Panc1 (cell line): ENCODE results near the gene CEP85L. TPM values are rescaled to one million over a fixed set of nuclear protein-coding genes. Genes with fewer than 3 reads are reported as not detected.

Source experiments
- ATAC-seq: fragments of 200-7000 bp; cut with Tn5 transposase; 2 replicates; pipeline ENCODE4 v1.9.1; 2020; ENCODE audit warnings: mild to moderate bottlenecking, moderate library complexity
- BruUV-seq: library from RNA; stranded (reverse); fragments of 400-500 nt; replicated peaks from 2 replicates; lab custom pipeline; 2021; lab: Mats Ljungman, UMichigan
- CTCF ChIA-PET: fragments of 300-600 bp; sonication (Branson Sonifier 250); formaldehyde crosslinking; loops from one replicate; lab custom pipeline; 2022; ENCODE audit warnings: antibody characterized with exemption; lab: Charles Lee
- POLR2A ChIA-PET: fragments of 300-600 bp; sonication (Branson Sonifier 250); formaldehyde crosslinking; loops from one replicate; lab custom pipeline; 2022; ENCODE audit warnings: antibody characterized with exemption; lab: Charles Lee
- DNase-seq: peaks from one replicate; pipeline ENCODE4 v3.0.0-alpha.2; 2010; ENCODE audit warnings: low read depth, low spot score
- H3K27ac ChIP-seq: 2 replicates; pipeline ENCODE4 v1.5.1; 2011; ENCODE audit warnings: mild to moderate bottlenecking, low read length, inconsistent platforms
- H3K27me3 ChIP-seq: fragments of 200-500 bp; sonication (Bioruptor generic); 2 replicates; pipeline ENCODE4 v1.6.0; 2014; ENCODE audit warnings: low read length, inconsistent platforms; ENCODE audit not compliant: control insufficient read depth, insufficient read depth
- H3K36me3 ChIP-seq: fragments of 200-500 bp; sonication (Bioruptor generic); 2 replicates; pipeline ENCODE4 v1.5.1; 2014; ENCODE audit warnings: inconsistent platforms, mild to moderate bottlenecking, low read length, moderate library complexity; ENCODE audit not compliant: control insufficient read depth, insufficient read depth
- H3K4me1 ChIP-seq: 2 replicates; pipeline ENCODE4 v1.5.1; 2011; ENCODE audit warnings: inconsistent platforms, mild to moderate bottlenecking, low read length, moderate library complexity; ENCODE audit not compliant: control insufficient read depth, insufficient read depth
- H3K4me3 ChIP-seq, 2 experiments: 2 replicates each; pipeline ENCODE4 v1.5.1; 2011 to 2012; ENCODE audit warnings: low read depth in 2 of 2, low read length in 2 of 2, mild to moderate bottlenecking in 2 of 2, inconsistent platforms in 1 of 2, moderate library complexity in 1 of 2
- H3K9me3 ChIP-seq: fragments of 200-500 bp; sonication (Bioruptor generic); 2 replicates; pipeline ENCODE4 v1.5.1; 2014; ENCODE audit warnings: low read depth, mild to moderate bottlenecking, inconsistent platforms, low read length, moderate library complexity; ENCODE audit not compliant: control insufficient read depth, insufficient read depth
- CTCF ChIP-seq: fragments of 450-650 bp; IDR thresholded peaks from 2 replicates; pipeline ENCODE4 v1.5.1; 2017; ENCODE audit warnings: mild to moderate bottlenecking
- POLR2AphosphoS5 ChIP-seq: IDR thresholded peaks from 2 replicates; pipeline ENCODE4 v1.6.1; 2012; ENCODE audit warnings: mild to moderate bottlenecking, low read depth, low read length, moderate library complexity
- REST ChIP-seq, 2 experiments: IDR thresholded peaks; 2 replicates each; pipeline ENCODE4 v1.6.1; 2011 to 2012; ENCODE audit warnings: low read depth in 2 of 2, control low read depth in 1 of 2, low read length in 1 of 2, mild to moderate bottlenecking in 1 of 2, moderate library complexity in 1 of 2; ENCODE audit not compliant: insufficient read depth in 1 of 2
- SIN3A ChIP-seq: IDR thresholded peaks from 2 replicates; pipeline ENCODE4 v1.6.1; 2012; ENCODE audit warnings: low read depth, mild to moderate bottlenecking, low read length, moderate library complexity, borderline replicate concordance; ENCODE audit not compliant: insufficient read depth
- TCF7L2 ChIP-seq: IDR thresholded peaks from 2 replicates; pipeline ENCODE4 v1.6.1; 2011; ENCODE audit warnings: mild to moderate bottlenecking, low read depth, low read length, inconsistent platforms
- in situ Hi-C: cut with HindIII; loops from 2 replicates; pipeline ENCODE4 v1.10.0; 2016; ENCODE audit warnings: low sequenced_read_pairs, low pct_unique_long_range_greater_than_20kb
- intact Hi-C: fragments of 100-400 bp; cut with micrococcal nuclease; formaldehyde crosslinking; loops from one replicate; pipeline ENCODE4 v1.10.0; 2022; ENCODE audit not compliant: unreplicated experiment
- total RNA-seq: library from RNA; stranded (reverse); gene quantifications from one replicate; pipeline ENCODE4 v1.2.1, GENCODE V29; 2021; ENCODE audit not compliant: unreplicated experiment

The CEP85L gene
- total RNA-seq, 1 experiment from 2014 or later: 6.7 TPM

- no peak overlapping the region for H3K27ac ChIP-seq
- DNase-seq: no peak
- no peak overlapping the region for H3K4me3 ChIP-seq
- H3K36me3 ChIP-seq: no peaks in the 10 kb centered on the region
- no peaks in the 10 kb centered on the region for H3K4me1 ChIP-seq
- ChIA-PET CTCF (no interaction called here), POLR2A (no interaction called here)
- intact Hi-C loops: no loop called here
- no peaks in the 10 kb centered on the region for H3K27me3 ChIP-seq
- peaks cover 4% of the 10 kb centered on the region; the same call in 1 of the 2 replicates for H3K9me3 ChIP-seq
- no peak for ATAC-seq
- in situ Hi-C loops: no loop called here
- no TSS peak for BruUV-seq
- TF ChIP-seq TCF7L2 (no peak), REST (IDR thresholded peaks at IDR 0.05; ENCODE audit: insufficient read depth in 1 of 2, low read depth in 2 of 2, low read length in 1 of 2) (no peak), CTCF (no peak), SIN3A (no peak), POLR2AphosphoS5 (no peak)
Measured at GRCh38 chr6:118489990-118490389, 161.4 kb downstream of the CEP85L start.

DNA sequence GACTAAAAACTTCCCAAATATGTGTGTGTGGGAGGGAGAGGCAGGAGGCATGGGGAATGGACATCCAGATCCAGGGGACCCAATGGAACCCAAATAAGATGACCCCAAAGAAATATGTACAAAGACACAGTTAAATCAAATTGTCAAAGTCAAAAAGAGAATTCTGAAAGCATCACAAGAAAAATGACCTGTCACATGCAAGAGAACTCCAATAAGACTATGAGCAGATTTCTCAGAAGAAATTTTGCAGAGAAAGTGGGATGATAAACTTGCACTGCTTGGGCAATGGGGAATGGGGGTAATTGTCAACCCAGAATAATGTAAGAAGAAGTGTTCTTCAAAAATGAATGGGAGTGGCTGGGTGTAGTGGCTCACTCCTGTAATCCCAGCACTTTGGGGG is 162.8 kb downstream of the CEP85L start:
- Histone ChIP-seq H3K4me3 (no peak overlapping the region), H3K27ac (no peak overlapping the region), H3K27me3 (no peaks in the 10 kb centered on the region), H3K9me3 (peaks cover 4% of the 10 kb centered on the region; the same call in 1 of the 2 replicates), H3K36me3 (no peaks in the 10 kb centered on the region), H3K4me1 (no peaks in the 10 kb centered on the region)
- POLR2A ChIA-PET: no interaction called here
- TF ChIP-seq POLR2AphosphoS5: no peak
- TF ChIP-seq SIN3A: no peak
- no peak for TF ChIP-seq CTCF
- TF ChIP-seq REST (IDR thresholded peaks at IDR 0.05; ENCODE audit: insufficient read depth in 1 of 2, low read depth in 2 of 2, low read length in 1 of 2): no peak
- no peak for TF ChIP-seq TCF7L2
- DNase-seq (no peak), ATAC-seq (no peak)
- CTCF ChIA-PET: no interaction called here
- intact Hi-C loops: no loop called here
- in situ Hi-C loops: no loop called here
- no TSS peak for BruUV-seq
